K562 (cell line): ENCODE measurements around the gene GLIS2. TPM values are rescaled to one million over a fixed set of nuclear protein-coding genes. Genes with fewer than 3 reads are reported as not detected.
A peak's percentile ranks its signal among the peaks of the same experiment; 100 is the strongest.
"Not testable (repeated sequence)": the region's sequence is repeated elsewhere in the genome, so short reads cannot be mapped to it uniquely, and the experiment has no call there.

Experiments used
- ATAC-seq: fragments of 200-7000 bp; cut with Tn5 transposase; 3 replicates; pipeline ENCODE4 v1.9.1; 2020; ENCODE audit warnings: moderate library complexity
- BruUV-seq: library from RNA; stranded (reverse); fragments of 400-500 nt; replicated peaks from 2 replicates; lab custom pipeline; 2021; lab: Mats Ljungman, UMichigan
- CTCF ChIA-PET: fragments of 300-600 bp; formaldehyde crosslinking; extraction: SDS; loops from one replicate; lab custom pipeline; 2021; ENCODE audit warnings: low intra/inter-chr PET ratio; lab: Yijun Ruan, JAX
- POLR2A ChIA-PET: fragments of 300-600, 350-650 bp; sonication (Branson Sonifier 250); formaldehyde crosslinking; extraction: SDS; loops from one replicate; lab custom pipeline; 2021; ENCODE audit warnings: antibody characterized with exemption, inconsistent platforms; lab: Yijun Ruan, JAX
- DNase-seq, 4 experiments: peaks; one replicate each; pipeline versions ENCODE4 v3.0.0 to v3.0.0-alpha.2; 2011 to 2018; ENCODE audit warnings: low spot score in 3 of 4, mixed read lengths in 3 of 4; ENCODE audit errors: extremely low read depth in 1 of 4
- FAIRE-seq: peaks from 2 replicates; lab custom pipeline; 2011; peaks lifted over from hg19 to GRCh38; lab: Jason Lieb, UNC
- H2AFZ ChIP-seq: 2 replicates; pipeline ENCODE4 v1.6.0; 2011; ENCODE audit warnings: low read depth, low read length, control low read depth, inconsistent platforms
- H3K27ac ChIP-seq: fragments of 200-600 bp; 3 replicates; pipeline ENCODE4 v1.8.0; 2011; ENCODE audit warnings: low read depth, mild to moderate bottlenecking, control low read depth, inconsistent platforms, low read length, moderate library complexity, mixed read lengths; ENCODE audit errors: extremely low read depth
- H3K27me3 ChIP-seq, 2 experiments: fragments of 300-600 bp in 1 of 2; 2 replicates in 1 of 2; 3 replicates in 1 of 2; pipeline versions ENCODE4 v1.6.0 to v1.8.0; 2011; ENCODE audit warnings: inconsistent platforms in 2 of 2, low read length in 2 of 2, mild to moderate bottlenecking in 1 of 2, mixed read lengths in 1 of 2, moderate library complexity in 1 of 2; ENCODE audit not compliant: control insufficient read depth in 2 of 2, insufficient read depth in 2 of 2
- H3K36me3 ChIP-seq: fragments of 300-600 bp; 3 replicates; pipeline ENCODE4 v1.8.0; 2011; ENCODE audit warnings: mild to moderate bottlenecking, low read length, inconsistent platforms; ENCODE audit not compliant: control insufficient read depth, insufficient read depth
- H3K4me1 ChIP-seq, 2 experiments: fragments of 200-600 bp in 1 of 2; replicated peaks in 1 of 2; 2 replicates in 1 of 2; 3 replicates in 1 of 2; pipeline versions ENCODE4 v1.5.1 to v1.8.0; 2011; ENCODE audit warnings: inconsistent platforms in 2 of 2, low read length in 2 of 2, mild to moderate bottlenecking in 1 of 2, mixed read lengths in 1 of 2, moderate library complexity in 1 of 2; ENCODE audit not compliant: control insufficient read depth in 2 of 2, insufficient read depth in 2 of 2
- H3K4me2 ChIP-seq: 2 replicates; pipeline ENCODE4 v1.6.1; 2011; ENCODE audit warnings: low read length, control low read depth, inconsistent platforms, mixed read lengths; ENCODE audit not compliant: insufficient read depth
- H3K4me3 ChIP-seq: fragments of 200-600 bp; sonication (generic), shearing (Covaris generic); 2 replicates; pipeline ENCODE4 v1.5.1; 2016; ENCODE audit warnings: control low read depth, inconsistent platforms
- H3K79me2 ChIP-seq: fragments of 200-600 bp; 3 replicates; pipeline ENCODE4 v1.8.0; 2011; ENCODE audit warnings: low read length, inconsistent platforms; ENCODE audit not compliant: control insufficient read depth, insufficient read depth
- H3K9ac ChIP-seq, 2 experiments: 2 replicates each; pipeline versions ENCODE4 v1.6.0 to v1.6.1; 2011; ENCODE audit warnings: low read depth in 2 of 2, low read length in 2 of 2, control low read depth in 1 of 2, inconsistent platforms in 1 of 2, mild to moderate bottlenecking in 1 of 2, mixed read lengths in 1 of 2; ENCODE audit not compliant: insufficient read depth in 1 of 2
- H3K9me1 ChIP-seq: one replicate; pipeline ENCODE4 v1.6.0; 2011; ENCODE audit warnings: inconsistent platforms, mild to moderate bottlenecking, low read length, moderate library complexity; ENCODE audit not compliant: control insufficient read depth, insufficient read depth
- H3K9me3 ChIP-seq: replicated peaks from 2 replicates; pipeline ENCODE4 v1.5.1; 2011; ENCODE audit warnings: low read depth, low read length, inconsistent platforms; ENCODE audit not compliant: control insufficient read depth, insufficient read depth
- H4K20me1 ChIP-seq: replicated peaks from 2 replicates; pipeline ENCODE4 v1.6.1; 2011; ENCODE audit warnings: low read length, inconsistent platforms, mixed read lengths; ENCODE audit not compliant: control insufficient read depth, insufficient read depth
- CHD4 ChIP-seq: fragments of 200-600 bp; sonication (generic); IDR thresholded peaks from 3 replicates; pipeline ENCODE4 v1.6.1; 2012; ENCODE audit warnings: low read depth, mild to moderate bottlenecking, mixed read lengths, low read length, inconsistent platforms; ENCODE audit not compliant: insufficient read depth, insufficient replicate concordance, poor library complexity, severe bottlenecking
- E2F4 ChIP-seq: sonication (generic); formaldehyde crosslinking; IDR thresholded peaks from 2 replicates; pipeline ENCODE4 v1.8.0; 2022; ENCODE audit warnings: mild to moderate bottlenecking, low read depth, missing genetic modification reagents
- FOXP1 ChIP-seq: sonication (generic); formaldehyde crosslinking; IDR thresholded peaks from 2 replicates; pipeline ENCODE4 v1.8.0; 2022; ENCODE audit warnings: mild to moderate bottlenecking, missing genetic modification reagents
- POLR2G ChIP-seq: fragments of 200-400 bp; formaldehyde crosslinking; IDR thresholded peaks from 2 replicates; pipeline ENCODE4 v1.6.1; 2017; ENCODE audit warnings: low read depth, mild to moderate bottlenecking, antibody characterized with exemption, low read length, moderate library complexity
- WGBS: fragments of 100-300 bp; shearing (Covaris generic); methylation state at CpG from one replicate; pipeline ENCODE4 v1.1.6; 2016; ENCODE audit warnings: low coverage, mixed read lengths; ENCODE audit not compliant: insufficient coverage; ENCODE audit errors: missing lambda C conversion rate; 5-methylcytosine and 5-hydroxymethylcytosine counted together
- in situ Hi-C: fragments of 300-500 bp; cut with MboI; formaldehyde crosslinking; loops from 4 replicates; pipeline ENCODE4 v1.15.0; 2018; ENCODE audit warnings: inconsistent platforms, mixed read lengths
- intact Hi-C: fragments of 100-400 bp; cut with micrococcal nuclease; formaldehyde crosslinking; loops from 2 replicates; pipeline ENCODE4 v1.14.2; 2022
- polyA plus RNA-seq, 8 experiments: library from polyadenylated mRNA; depleted of rRNA in 4 of 8; stranded (reverse) in 5 of 8; unstranded in 3 of 8; fragments of >200 nt; fragmentation: Nextera tagmentation in 2 of 8; fragmentation: Illumina TruSeq in 1 of 8; extraction: Ambion mirVana in 2 of 8; extraction: Trizol in 1 of 8; gene quantifications; 2 replicates each; pipeline versions ENCODE4 v1.2.1 to v1.2.3, GENCODE V29; 2011 to 2014; ENCODE audit warnings: inconsistent platforms in 1 of 8, missing spikeins in 1 of 8
- total RNA-seq, 7 experiments: library from RNA; depleted of rRNA in 6 of 7; stranded (reverse); fragments of >200 nt in 6 of 7; fragmentation: Illumina TruSeq in 2 of 7; extraction: Trizol in 2 of 7; gene quantifications; 2 replicates each; pipeline versions ENCODE4 v1.2.1 to v1.2.3, GENCODE V29; 2011 to 2021; ENCODE audit warnings: low replicate concordance in 1 of 7

The GLIS2 gene
- total and polyA plus RNA-seq, 9 of the 15 experiments (the other 6 are each of a cell fraction or from before 2014, with no cell fraction given) = 0.10 to 9.0 (median 0.57) TPM

DNA sequence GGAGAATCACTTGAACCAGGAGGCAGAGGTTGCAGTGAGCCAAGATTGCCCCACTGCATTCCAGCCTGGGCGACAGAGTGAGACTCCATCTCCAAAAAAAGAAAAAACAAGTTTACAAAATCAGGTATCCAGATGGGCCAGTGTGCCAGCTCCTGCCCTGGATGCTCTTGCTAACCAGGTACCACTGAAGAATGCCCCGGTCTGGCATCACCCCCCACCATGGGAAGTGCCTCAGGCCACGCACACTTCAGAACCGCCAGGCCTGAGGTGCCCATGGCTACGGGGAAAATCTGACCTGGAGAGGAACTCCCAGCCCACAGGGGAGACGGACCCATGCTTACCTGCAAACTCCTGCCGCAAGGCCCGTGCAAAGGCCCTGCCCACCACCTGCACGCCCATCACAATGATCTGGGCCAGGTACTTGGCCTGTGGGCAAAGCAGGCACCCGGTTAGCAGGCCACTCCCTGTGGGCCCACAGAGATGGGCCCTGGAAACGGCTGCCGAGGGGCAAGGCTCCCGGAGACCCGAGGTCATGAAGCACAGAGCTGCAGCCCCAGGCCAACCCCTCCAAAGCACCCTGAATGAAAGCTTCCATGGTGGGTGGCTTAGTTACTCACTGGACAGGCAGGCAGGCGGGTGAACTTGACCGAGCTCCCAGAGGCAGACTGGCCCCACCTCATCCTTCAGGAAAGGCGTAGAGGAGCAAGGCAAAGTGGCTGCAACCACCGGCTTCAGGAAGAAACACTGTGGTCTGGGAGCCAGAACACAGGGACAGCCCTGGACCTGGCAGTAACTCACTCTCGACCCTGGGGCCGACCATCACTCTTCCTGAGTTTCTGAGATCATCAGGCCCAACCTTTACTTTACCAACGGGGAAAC is 27.2 kb downstream of the GLIS2 start:
- peaks cover 81% of the 10 kb centered on the region; the same call in 2 of the 3 replicates for H3K36me3 ChIP-seq
- H3K4me2 ChIP-seq = no peak overlapping the region
- intact Hi-C loops = no loop called here
- BruUV-seq = no TSS peak
- no peak overlapping the region for H3K4me3 ChIP-seq
- peak overlapping the region in 1 of 2 experiments; percentile 70; a peak in 2 of 4 replicates for H3K9ac ChIP-seq
- no peak overlapping the region for H3K27ac ChIP-seq
- WGBS = 96% methylated on average over 20 of the region's 21 CpGs
- H4K20me1 ChIP-seq = peaks cover 10% of the 10 kb centered on the region
- ChIA-PET CTCF (no interaction called here), POLR2A (no interaction called here)
- H3K9me1 ChIP-seq = no peaks in the 10 kb centered on the region
- DNase-seq = no peak
- no peak overlapping the region for H2AFZ ChIP-seq
- H3K27me3 ChIP-seq = no peaks in the 10 kb centered on the region
- in situ Hi-C loops = no loop called here
- no peak for ATAC-seq
- peaks cover 69% of the 10 kb centered on the region for H3K79me2 ChIP-seq
- no peak for TF ChIP-seq FOXP1 (CRISPR knock-in tag)
- no peak for TF ChIP-seq CHD4
- TF ChIP-seq POLR2G = peak; percentile 57
- TF ChIP-seq E2F4 (CRISPR knock-in tag) = no peak
- peaks cover 9% of the 10 kb centered on the region; the same call in 1 of the 2 replicates for H3K9me3 ChIP-seq
- peaks cover 6 to 49% of the 10 kb centered on the region in 2 experiments; a peak in 4 of 5 replicates for H3K4me1 ChIP-seq
- FAIRE-seq = no peak

DNA sequence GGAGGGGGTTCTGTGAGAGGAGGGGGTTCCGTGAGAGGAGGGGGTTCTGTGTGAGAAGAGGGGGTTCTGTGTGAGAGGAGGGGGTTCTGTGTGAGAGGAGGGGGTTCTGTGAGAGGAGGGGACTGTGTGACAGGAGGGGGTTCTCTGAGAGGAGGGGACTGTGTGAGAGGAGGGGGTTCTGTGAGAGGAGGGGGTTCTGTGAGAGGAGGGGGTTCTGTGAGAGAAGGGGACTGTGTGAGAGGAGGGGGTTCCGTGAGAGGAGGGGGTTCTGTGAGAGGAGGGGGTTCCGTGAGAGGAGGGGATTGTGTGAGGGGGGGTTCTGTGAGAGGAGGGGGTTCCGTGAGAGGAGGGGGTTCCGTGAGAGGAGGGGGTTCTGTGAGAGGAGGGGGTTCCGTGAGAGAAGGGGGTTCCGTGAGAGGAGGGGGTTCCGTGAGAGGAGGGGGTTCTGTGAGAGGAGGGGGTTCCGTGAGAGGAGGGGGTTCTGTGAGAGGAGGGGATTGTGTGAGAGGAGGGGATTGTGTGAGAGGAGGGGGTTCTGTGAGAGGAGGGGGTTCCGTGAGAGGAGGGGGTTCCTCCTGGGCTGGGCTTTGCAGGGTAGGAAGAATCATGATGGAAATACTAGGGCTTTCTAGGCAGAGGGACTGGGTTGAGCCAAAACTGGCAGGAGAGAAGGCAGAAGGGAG is 28.6 kb downstream of the GLIS2 start:
- Histone ChIP-seq H4K20me1 (peaks cover 13% of the 10 kb centered on the region), H3K36me3 (peaks cover 78% of the 10 kb centered on the region; the same call in 2 of the 3 replicates), H3K79me2 (peaks cover 81% of the 10 kb centered on the region), H3K4me1 (peaks cover 11 to 49% of the 10 kb centered on the region in 2 experiments; a peak in 4 of 5 replicates)
- intact Hi-C loops, H3K9me3 ChIP-seq, H3K9ac ChIP-seq, BruUV-seq, H3K4me3 ChIP-seq, H3K4me2 ChIP-seq, H3K27ac ChIP-seq, CTCF ChIA-PET, H3K27me3 ChIP-seq, ATAC-seq, in situ Hi-C loops, H2AFZ ChIP-seq, H3K9me1 ChIP-seq: not testable (repeated sequence)
- DNase-seq (peak in 2 of 4 experiments; percentile 44 to 47), FAIRE-seq (peak; percentile 67)
- WGBS = no CpG with 5 or more reads among the region's 10 CpGs
- POLR2A ChIA-PET = interaction anchor here (1.6 kb wide), 1 partner anchor 27 kb away, joined by 5 read pairs; the partner anchor contains the start of gene VASN
